Caco-2 (cell line): ENCODE data around the gene TRPV4. TPM values are rescaled to one million over a fixed set of nuclear protein-coding genes. Genes with fewer than 3 reads are reported as not detected.
A peak's percentile ranks its signal among the peaks of the same experiment; 100 is the strongest.

ENCODE experiments used
- BruUV-seq: library from RNA; stranded (reverse); fragments of 400-500 nt; replicated peaks from 2 replicates; lab custom pipeline; 2021; lab: Mats Ljungman, UMichigan
- CTCF ChIA-PET: fragments of 300-600 bp; sonication (Branson Sonifier 250); formaldehyde crosslinking; loops from one replicate; lab custom pipeline; 2022; ENCODE audit warnings: antibody characterized with exemption; lab: Charles Lee
- POLR2A ChIA-PET: fragments of 300-600 bp; sonication (Branson Sonifier 250); formaldehyde crosslinking; loops from one replicate; lab custom pipeline; 2022; ENCODE audit warnings: antibody characterized with exemption; lab: Charles Lee
- DNase-seq, 2 experiments: peaks; one replicate each; pipeline versions ENCODE4 v3.0.0 to v3.0.0-alpha.2; 2020 to 2022
- H3K27me3 ChIP-seq: replicated peaks from 2 replicates; pipeline ENCODE4 v1.6.0; 2011; ENCODE audit warnings: low read length; ENCODE audit not compliant: control insufficient read depth, insufficient read depth
- H3K36me3 ChIP-seq: 2 replicates; pipeline ENCODE4 v1.5.1; 2011; ENCODE audit warnings: low read length; ENCODE audit not compliant: control insufficient read depth, insufficient read depth
- H3K4me1 ChIP-seq: fragments of 250-450 bp; sonication (Bioruptor Pico); 2 replicates; pipeline ENCODE4 v1.5.1; 2020; ENCODE audit warnings: mild to moderate bottlenecking
- H3K4me3 ChIP-seq: 2 replicates; pipeline ENCODE4 v1.5.1; 2011; ENCODE audit warnings: low read depth, mild to moderate bottlenecking, control low read depth, low read length
- H3K9me3 ChIP-seq: fragments of 250-450 bp; sonication (Bioruptor Pico); 2 replicates; pipeline ENCODE4 v1.5.1; 2020; ENCODE audit warnings: mild to moderate bottlenecking, moderate library complexity
- H3K27ac Mint-ChIP-seq: one replicate; pipeline ENCODE4 v1.8.0; 2022; ENCODE audit warnings: mixed read lengths; ENCODE audit not compliant: unreplicated experiment
- H3K27me3 Mint-ChIP-seq: one replicate; pipeline ENCODE4 v1.8.0; 2022; ENCODE audit warnings: mixed read lengths; ENCODE audit not compliant: insufficient read depth, unreplicated experiment
- H3K36me3 Mint-ChIP-seq: one replicate; pipeline ENCODE4 v1.8.0; 2022; ENCODE audit warnings: mild to moderate bottlenecking, mixed read lengths; ENCODE audit not compliant: insufficient read depth, unreplicated experiment
- H3K4me1 Mint-ChIP-seq: one replicate; pipeline ENCODE4 v1.8.0; 2022; ENCODE audit warnings: low read depth, mixed read lengths; ENCODE audit not compliant: unreplicated experiment
- H3K4me3 Mint-ChIP-seq: one replicate; pipeline ENCODE4 v1.8.0; 2022; ENCODE audit warnings: mild to moderate bottlenecking, moderate library complexity, mixed read lengths; ENCODE audit not compliant: unreplicated experiment
- H3K9me3 Mint-ChIP-seq: one replicate; pipeline ENCODE4 v1.8.0; 2022; ENCODE audit warnings: mixed read lengths; ENCODE audit not compliant: unreplicated experiment
- intact Hi-C: fragments of 100-400 bp; cut with micrococcal nuclease; formaldehyde crosslinking; loops from one replicate; pipeline ENCODE4 v1.10.0; 2022; ENCODE audit not compliant: unreplicated experiment
- total RNA-seq: library from RNA; stranded (reverse); gene quantifications from 2 replicates; pipeline ENCODE4 v1.2.3, GENCODE V29; 2022
- TF ChIP-seq, protein P1 (sequence below), 2 experiments: fragments of 200-600 bp in 1 of 2; IDR thresholded peaks; 1 replicate in 1 of 2; 2 replicates in 1 of 2; pipeline versions ENCODE4 v1.5.1 to v1.8.0; 2011 to 2022; ENCODE audit warnings: antibody characterized with exemption in 1 of 2, control low read depth in 1 of 2, inconsistent platforms in 1 of 2, low read depth in 1 of 2, low read length in 1 of 2, mild to moderate bottlenecking in 1 of 2, moderate library complexity in 1 of 2; ENCODE audit not compliant: insufficient read depth in 1 of 2, severe bottlenecking in 1 of 2, unreplicated experiment in 1 of 2

Gene TRPV4
- total RNA-seq, 1 experiment from 2014 or later = not detected

- no TSS peak for BruUV-seq
- TF ChIP-seq, protein P1, sequence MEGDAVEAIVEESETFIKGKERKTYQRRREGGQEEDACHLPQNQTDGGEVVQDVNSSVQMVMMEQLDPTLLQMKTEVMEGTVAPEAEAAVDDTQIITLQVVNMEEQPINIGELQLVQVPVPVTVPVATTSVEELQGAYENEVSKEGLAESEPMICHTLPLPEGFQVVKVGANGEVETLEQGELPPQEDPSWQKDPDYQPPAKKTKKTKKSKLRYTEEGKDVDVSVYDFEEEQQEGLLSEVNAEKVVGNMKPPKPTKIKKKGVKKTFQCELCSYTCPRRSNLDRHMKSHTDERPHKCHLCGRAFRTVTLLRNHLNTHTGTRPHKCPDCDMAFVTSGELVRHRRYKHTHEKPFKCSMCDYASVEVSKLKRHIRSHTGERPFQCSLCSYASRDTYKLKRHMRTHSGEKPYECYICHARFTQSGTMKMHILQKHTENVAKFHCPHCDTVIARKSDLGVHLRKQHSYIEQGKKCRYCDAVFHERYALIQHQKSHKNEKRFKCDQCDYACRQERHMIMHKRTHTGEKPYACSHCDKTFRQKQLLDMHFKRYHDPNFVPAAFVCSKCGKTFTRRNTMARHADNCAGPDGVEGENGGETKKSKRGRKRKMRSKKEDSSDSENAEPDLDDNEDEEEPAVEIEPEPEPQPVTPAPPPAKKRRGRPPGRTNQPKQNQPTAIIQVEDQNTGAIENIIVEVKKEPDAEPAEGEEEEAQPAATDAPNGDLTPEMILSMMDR (IDR thresholded peaks at IDR 0.05; ENCODE audit: insufficient read depth in 1 of 2, low read depth in 1 of 2, low read length in 1 of 2, severe bottlenecking in 1 of 2, unreplicated experiment in 1 of 2) = no peak
- H3K9me3 Mint-ChIP-seq = no peaks in the 10 kb centered on the region
- POLR2A ChIA-PET = no interaction called here
- Histone ChIP-seq H3K36me3 (no peaks in the 10 kb centered on the region), H3K27me3 (no peaks in the 10 kb centered on the region), H3K4me1 (peaks cover 40% of the 10 kb centered on the region), H3K9me3 (no peaks in the 10 kb centered on the region), H3K4me3 (no peak overlapping the region)
- no peaks in the 10 kb centered on the region for H3K36me3 Mint-ChIP-seq
- H3K27ac Mint-ChIP-seq = no peak overlapping the region
- no peak overlapping the region for H3K4me3 Mint-ChIP-seq
- peaks cover 19% of the 10 kb centered on the region for H3K4me1 Mint-ChIP-seq
- intact Hi-C loops = no loop called here
- peak in 1 of 2 experiments; percentile 19 for DNase-seq
- CTCF ChIA-PET = no interaction called here
- no peaks in the 10 kb centered on the region for H3K27me3 Mint-ChIP-seq
These were observed 89.2 kb downstream of the TRPV4 start for GRCh38 chr12:109744026-109744425.

DNA sequence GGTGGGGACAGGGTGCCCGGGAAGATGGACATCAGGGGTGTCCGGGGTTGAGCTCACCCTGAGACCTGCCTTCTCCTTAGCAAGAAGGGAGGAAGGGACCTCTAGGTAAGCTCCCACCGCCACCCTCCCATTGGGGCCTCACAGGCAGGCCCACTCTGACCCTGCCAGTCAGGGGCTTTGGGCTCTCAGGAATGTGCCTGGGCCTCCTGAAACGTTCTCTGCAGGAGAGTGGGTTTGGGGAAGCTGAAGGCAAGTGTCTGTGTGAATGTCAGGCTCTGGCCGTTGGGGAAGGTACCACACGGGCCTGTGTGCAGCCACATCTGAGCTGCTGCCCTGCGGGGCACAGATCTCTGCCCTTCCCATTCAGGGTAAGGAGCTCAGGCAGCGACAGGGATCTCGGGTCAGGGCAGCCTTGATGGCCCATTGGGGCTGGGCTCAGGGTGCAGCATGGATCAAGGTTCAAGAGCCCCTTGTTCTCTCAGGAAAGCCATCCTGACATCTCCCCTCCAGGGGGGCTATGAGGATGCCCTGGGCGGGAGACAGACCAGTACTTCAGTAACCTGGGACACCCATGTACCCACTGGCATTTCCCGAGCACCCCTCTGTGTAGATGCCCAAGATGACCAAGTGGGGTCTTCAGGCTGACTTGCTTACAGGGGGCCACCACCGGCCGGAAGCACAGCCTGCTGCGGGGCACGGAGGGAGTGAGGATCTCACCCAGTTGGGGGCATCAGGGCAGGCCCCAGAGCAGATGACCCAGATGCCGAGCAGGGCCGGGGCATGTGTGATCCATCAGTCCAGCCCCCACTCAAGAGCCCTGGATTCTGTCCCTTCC, 89.9 kb downstream of the TRPV4 start:
- DNase-seq = peak in 1 of 2 experiments; percentile 31
- no peaks in the 10 kb centered on the region for H3K36me3 ChIP-seq
- CTCF ChIA-PET = interaction anchor here (0.7 to 1.1 kb wide), 2 partner anchors 146 to 165 kb away, joined by 3 read pairs; no protein-coding TSS in a partner anchor
- Mint-ChIP-seq H3K27me3 (no peaks in the 10 kb centered on the region), H3K4me1 (peaks cover 26% of the 10 kb centered on the region), H3K27ac (no peak overlapping the region), H3K36me3 (no peaks in the 10 kb centered on the region), H3K4me3 (no peak overlapping the region), H3K9me3 (no peaks in the 10 kb centered on the region)
- POLR2A ChIA-PET = no interaction called here
- BruUV-seq = no TSS peak
- peaks cover 47% of the 10 kb centered on the region for H3K4me1 ChIP-seq
- no peaks in the 10 kb centered on the region for H3K27me3 ChIP-seq
- intact Hi-C loops = no loop called here
- TF ChIP-seq, protein P1 (IDR thresholded peaks at IDR 0.05; ENCODE audit: insufficient read depth in 1 of 2, low read depth in 1 of 2, low read length in 1 of 2, severe bottlenecking in 1 of 2, unreplicated experiment in 1 of 2) = no peak
- H3K4me3 ChIP-seq = no peak overlapping the region
- H3K9me3 ChIP-seq = no peaks in the 10 kb centered on the region

GRCh38 chr12:109741970-109742703, 91.1 kb downstream of the TRPV4 start:
- DNase-seq = peak; percentile 30 to 54
- Mint-ChIP-seq H3K9me3 (no peaks in the 10 kb centered on the region), H3K36me3 (no peaks in the 10 kb centered on the region), H3K27me3 (no peaks in the 10 kb centered on the region), H3K4me3 (no peak overlapping the region), H3K4me1 (peaks cover 34% of the 10 kb centered on the region), H3K27ac (no peak overlapping the region)
- TF ChIP-seq, protein P1 (IDR thresholded peaks at IDR 0.05; ENCODE audit: insufficient read depth in 1 of 2, low read depth in 1 of 2, low read length in 1 of 2, severe bottlenecking in 1 of 2, unreplicated experiment in 1 of 2) = no peak
- CTCF ChIA-PET = interaction anchor here (0.7 to 0.8 kb wide), 2 partner anchors 22 to 145 kb away, joined by 3 read pairs; no protein-coding TSS in a partner anchor
- Histone ChIP-seq H3K36me3 (no peaks in the 10 kb centered on the region), H3K27me3 (no peaks in the 10 kb centered on the region), H3K4me3 (no peak overlapping the region), H3K9me3 (no peaks in the 10 kb centered on the region), H3K4me1 (peaks cover 59% of the 10 kb centered on the region)
- no TSS peak for BruUV-seq
- POLR2A ChIA-PET = no interaction called here
- intact Hi-C loops = no loop called here
